Activated B cell treated with CpG ODN at 0.5 μM for 24 hours (primary cell): ENCODE results near the gene EIF4EBP3. TPM values are rescaled to one million over a fixed set of nuclear protein-coding genes. Genes with fewer than 3 reads are reported as not detected.

ENCODE experiments used
- ATAC-seq: fragments of 200-7000 bp; cut with Tn5 transposase; one replicate; pipeline ENCODE4 v1.10.0; 2021; ENCODE audit warnings: low read depth, mild to moderate bottlenecking, moderate library complexity
- CTCF ChIA-PET: fragments of 350-600 bp; sonication (Branson Sonifier 250); formaldehyde crosslinking; loops from one replicate; lab custom pipeline; 2021; ENCODE audit warnings: antibody characterized with exemption; lab: Charles Lee
- POLR2A ChIA-PET: fragments of 350-600 bp; sonication (Branson Sonifier 250); formaldehyde crosslinking; loops from one replicate; lab custom pipeline; 2021; ENCODE audit warnings: antibody characterized with exemption; lab: Charles Lee
- DNase-seq: peaks from one replicate; pipeline ENCODE4 v3.0.0; 2022
- H3K27ac Mint-ChIP-seq: one replicate; pipeline ENCODE4 v1.8.0; 2020; ENCODE audit warnings: mixed read lengths
- H3K27me3 Mint-ChIP-seq: one replicate; pipeline ENCODE4 v1.8.0; 2021; ENCODE audit warnings: mixed read lengths
- H3K36me3 Mint-ChIP-seq: one replicate; pipeline ENCODE4 v1.8.0; 2021; ENCODE audit warnings: low read depth, mixed read lengths
- H3K4me1 Mint-ChIP-seq: one replicate; pipeline ENCODE4 v1.8.0; 2021; ENCODE audit warnings: mixed read lengths
- H3K4me3 Mint-ChIP-seq: one replicate; pipeline ENCODE4 v1.8.0; 2020; ENCODE audit warnings: mild to moderate bottlenecking, mixed read lengths
- H3K9me3 Mint-ChIP-seq: one replicate; pipeline ENCODE4 v1.8.0; 2020; ENCODE audit warnings: mixed read lengths
- CTCF ChIP-seq: fragments of 200-600 bp; IDR thresholded peaks from one replicate; pipeline ENCODE4 v1.8.0; 2022; ENCODE audit warnings: antibody characterized with exemption, mild to moderate bottlenecking
- intact Hi-C: fragments of 100-400 bp; cut with micrococcal nuclease; formaldehyde crosslinking; loops from one replicate; pipeline ENCODE4 v1.15.1; 2024
- total RNA-seq: library from RNA; stranded (reverse); gene quantifications from 2 replicates; pipeline ENCODE4 v1.2.3, GENCODE V29; 2022

Gene EIF4EBP3
- total RNA-seq, 1 donor from 2014 or later, result 14.4 TPM

- no peaks in the 10 kb centered on the region for H3K9me3 Mint-ChIP-seq
- intact Hi-C loops, result loop anchor here (1.0 to 2.0 kb wide), 5 partner anchors 11 to 157 kb away; partner anchors contain the start of genes ANKHD1, EIF4EBP3, TMCO6 and WDR55
- ATAC-seq, result no peak
- H3K4me1 Mint-ChIP-seq, result peaks cover 57% of the 10 kb centered on the region
- no peaks in the 10 kb centered on the region for H3K27me3 Mint-ChIP-seq
- ChIA-PET CTCF (no interaction called here), POLR2A (interaction anchor here (1.0 to 1.8 kb wide), 6 partner anchors 10 to 156 kb away, joined by 3 to 30 read pairs (median 8); partner anchors contain the start of genes ANKHD1, EIF4EBP3, IK and NDUFA2)
- peak overlapping the region; percentile 93 for H3K4me3 Mint-ChIP-seq
- TF ChIP-seq CTCF, result no peak
- no peak for DNase-seq
- H3K36me3 Mint-ChIP-seq, result peaks cover 39% of the 10 kb centered on the region
- peak overlapping the region; percentile 89 for H3K27ac Mint-ChIP-seq
Measured at GRCh38 chr5:140557965-140558364, 10.5 kb downstream of the EIF4EBP3 start.

DNA sequence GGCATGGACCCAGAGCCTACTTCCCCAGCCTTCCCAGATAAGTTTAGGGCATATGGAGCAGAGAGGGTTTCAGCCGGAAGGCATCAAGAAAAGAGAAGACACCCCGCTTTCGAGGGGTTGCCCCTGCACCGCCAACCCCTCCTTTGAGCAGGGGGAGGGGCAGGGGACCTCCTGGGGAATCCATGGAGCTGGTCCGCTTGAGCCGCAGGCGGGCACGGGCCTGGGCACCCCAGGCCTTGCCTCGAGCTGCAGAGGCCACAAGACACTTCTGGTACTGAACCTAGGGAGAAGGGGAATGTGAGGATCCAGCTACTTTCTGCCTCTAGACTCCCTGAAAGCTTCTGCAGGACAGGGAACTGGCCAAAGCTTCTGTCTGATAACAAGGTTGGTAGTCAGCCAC, 11.1 kb downstream of the EIF4EBP3 start:
- POLR2A ChIA-PET, result interaction anchor here (0.6 to 1.8 kb wide), 2 partner anchors 10 to 162 kb away, joined by 4 to 30 read pairs; partner anchors contain the start of gene EIF4EBP3

DNA sequence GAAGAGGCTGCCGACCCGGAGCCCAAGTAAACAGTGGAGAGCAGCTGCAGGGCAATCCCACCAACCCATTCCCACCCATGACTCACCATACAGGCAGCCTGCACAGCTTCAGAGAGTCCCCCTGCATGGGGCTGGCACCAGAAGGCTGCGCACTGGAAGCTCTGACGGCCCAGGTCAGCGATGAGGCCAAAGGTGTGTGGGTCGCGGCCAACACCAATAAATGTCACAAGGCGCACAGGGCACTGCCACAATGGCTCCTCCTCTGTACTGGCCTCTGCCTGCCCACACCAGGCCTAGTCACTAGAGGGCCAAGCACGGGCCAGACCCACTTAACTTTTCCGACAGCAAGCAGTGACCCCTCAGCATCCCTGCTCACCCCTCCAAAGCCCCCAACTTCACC, 12.8 kb downstream of the EIF4EBP3 start:
- Mint-ChIP-seq H3K4me3 (no peak overlapping the region), H3K36me3 (peaks cover 35% of the 10 kb centered on the region), H3K27ac (no peak overlapping the region), H3K27me3 (no peaks in the 10 kb centered on the region), H3K4me1 (peaks cover 55% of the 10 kb centered on the region), H3K9me3 (no peaks in the 10 kb centered on the region)
- ChIA-PET CTCF (no interaction called here), POLR2A (no interaction called here)
- no peak for TF ChIP-seq CTCF
- intact Hi-C loops, result no loop called here
- ATAC-seq, result no peak
- no peak for DNase-seq

More for the DNA sequence above, 11.1 kb downstream of the EIF4EBP3 start:
- peaks cover 33% of the 10 kb centered on the region for H3K36me3 Mint-ChIP-seq
- no peak for TF ChIP-seq CTCF
- ATAC-seq, result no peak
- DNase-seq, result no peak
- no peak overlapping the region for H3K4me3 Mint-ChIP-seq
- no peaks in the 10 kb centered on the region for H3K27me3 Mint-ChIP-seq
- CTCF ChIA-PET, result no interaction called here
- intact Hi-C loops, result no loop called here
- no peak overlapping the region for H3K27ac Mint-ChIP-seq
- no peaks in the 10 kb centered on the region for H3K9me3 Mint-ChIP-seq
- peaks cover 57% of the 10 kb centered on the region for H3K4me1 Mint-ChIP-seq

- ChIA-PET CTCF (interaction anchor here (0.8 kb wide), 1 partner anchor 10 kb away, joined by 3 read pairs; no protein-coding TSS in a partner anchor), POLR2A (interaction anchor here (1.1 kb wide), 1 partner anchor 85 kb away, joined by 3 read pairs; the partner anchor contains the start of genes IK and NDUFA2)
- peaks cover 53% of the 10 kb centered on the region for H3K4me1 Mint-ChIP-seq
- intact Hi-C loops, result no loop called here
- peaks cover 31% of the 10 kb centered on the region for H3K36me3 Mint-ChIP-seq
- no peak for DNase-seq
- no peaks in the 10 kb centered on the region for H3K27me3 Mint-ChIP-seq
- H3K9me3 Mint-ChIP-seq, result no peaks in the 10 kb centered on the region
- no peak overlapping the region for H3K4me3 Mint-ChIP-seq
- no peak overlapping the region for H3K27ac Mint-ChIP-seq
- ATAC-seq, result no peak
- TF ChIP-seq CTCF, result no peak
Measured at GRCh38 chr5:140561753-140562523, 14.5 kb downstream of the EIF4EBP3 start.

DNA sequence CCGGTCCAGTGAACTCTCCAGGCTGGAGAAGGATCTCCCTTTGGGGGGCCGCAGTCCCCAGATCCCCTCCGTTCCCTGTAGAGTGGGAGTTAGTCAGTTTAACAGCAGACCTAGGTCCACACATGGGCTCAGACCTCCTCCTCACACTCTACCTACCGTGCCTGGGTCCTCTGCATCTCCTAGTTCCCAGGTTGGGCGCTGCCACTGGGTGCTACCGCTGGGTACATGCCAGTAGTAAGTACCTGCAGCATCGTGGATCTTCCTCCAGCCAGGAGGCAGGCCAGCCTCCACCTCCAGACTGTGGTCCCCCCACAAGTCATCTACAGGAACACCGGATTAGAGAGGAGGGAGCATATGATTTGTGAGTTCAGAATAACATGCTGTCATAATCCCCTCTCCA, 16.1 kb downstream of the EIF4EBP3 start:
- Mint-ChIP-seq H3K27ac (peak overlapping the region; percentile 85), H3K27me3 (no peaks in the 10 kb centered on the region), H3K4me1 (peaks cover 49% of the 10 kb centered on the region), H3K9me3 (no peaks in the 10 kb centered on the region), H3K4me3 (peak overlapping the region; percentile 98), H3K36me3 (peaks cover 42% of the 10 kb centered on the region)
- ChIA-PET POLR2A (interaction anchor here (0.6 to 3.6 kb wide), 10 partner anchors 13 to 157 kb away, joined by 3 to 39 read pairs (median 4); partner anchors contain the start of genes EIF4EBP3, IK, NDUFA2 and ZMAT2), CTCF (no interaction called here)
- ATAC-seq, result no peak
- intact Hi-C loops, result no loop called here
- no peak for DNase-seq
- TF ChIP-seq CTCF, result no peak
